ENCODE measurements around the gene NTF3.

Gene NTF3

DNA sequence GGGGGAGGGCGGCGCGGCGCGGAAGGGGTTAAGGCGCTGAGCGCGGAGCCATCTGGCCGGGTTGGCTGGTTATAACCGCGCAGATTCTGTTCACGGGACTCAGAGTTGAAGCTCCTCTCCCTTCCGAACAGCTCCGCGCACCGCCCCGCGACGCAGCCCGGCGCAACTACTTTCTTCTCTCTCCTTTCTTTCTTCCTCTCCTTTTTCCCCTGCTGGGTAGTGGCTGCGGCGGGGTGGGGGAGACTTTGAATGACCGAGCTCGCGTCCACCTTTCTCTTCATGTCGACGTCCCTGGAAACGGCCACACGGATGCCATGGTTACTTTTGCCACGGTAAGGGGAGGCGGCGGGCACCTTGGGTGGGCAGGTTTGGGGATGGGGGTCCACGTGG, at the start of gene NTF3:
TSS of gene NTF3 (plus strand) at position 98 of the 390 bp plus-strand sequence. CDS start at position 315, 217 bp downstream.
- no peak for DNase-seq

DNA sequence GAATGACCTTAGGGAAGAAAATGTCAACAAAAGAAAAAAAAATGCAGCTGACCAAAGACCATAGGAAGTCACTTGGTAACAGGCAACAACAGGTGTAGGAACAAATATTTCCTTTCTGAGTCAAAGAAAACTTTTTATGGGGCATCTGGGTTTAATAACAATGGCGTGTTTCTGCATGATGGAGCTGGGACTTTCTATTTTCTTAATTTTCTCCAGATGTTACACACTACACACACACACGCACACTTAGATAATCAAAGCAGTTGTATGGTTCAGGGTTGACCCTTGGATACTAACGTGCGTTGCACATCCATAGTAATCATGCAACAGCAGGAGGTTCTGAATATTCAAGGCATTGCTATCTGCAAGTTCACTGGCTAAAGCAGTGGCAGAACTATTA, 47.9 kb upstream of the NTF3 start:
- no peak for DNase-seq

DNA sequence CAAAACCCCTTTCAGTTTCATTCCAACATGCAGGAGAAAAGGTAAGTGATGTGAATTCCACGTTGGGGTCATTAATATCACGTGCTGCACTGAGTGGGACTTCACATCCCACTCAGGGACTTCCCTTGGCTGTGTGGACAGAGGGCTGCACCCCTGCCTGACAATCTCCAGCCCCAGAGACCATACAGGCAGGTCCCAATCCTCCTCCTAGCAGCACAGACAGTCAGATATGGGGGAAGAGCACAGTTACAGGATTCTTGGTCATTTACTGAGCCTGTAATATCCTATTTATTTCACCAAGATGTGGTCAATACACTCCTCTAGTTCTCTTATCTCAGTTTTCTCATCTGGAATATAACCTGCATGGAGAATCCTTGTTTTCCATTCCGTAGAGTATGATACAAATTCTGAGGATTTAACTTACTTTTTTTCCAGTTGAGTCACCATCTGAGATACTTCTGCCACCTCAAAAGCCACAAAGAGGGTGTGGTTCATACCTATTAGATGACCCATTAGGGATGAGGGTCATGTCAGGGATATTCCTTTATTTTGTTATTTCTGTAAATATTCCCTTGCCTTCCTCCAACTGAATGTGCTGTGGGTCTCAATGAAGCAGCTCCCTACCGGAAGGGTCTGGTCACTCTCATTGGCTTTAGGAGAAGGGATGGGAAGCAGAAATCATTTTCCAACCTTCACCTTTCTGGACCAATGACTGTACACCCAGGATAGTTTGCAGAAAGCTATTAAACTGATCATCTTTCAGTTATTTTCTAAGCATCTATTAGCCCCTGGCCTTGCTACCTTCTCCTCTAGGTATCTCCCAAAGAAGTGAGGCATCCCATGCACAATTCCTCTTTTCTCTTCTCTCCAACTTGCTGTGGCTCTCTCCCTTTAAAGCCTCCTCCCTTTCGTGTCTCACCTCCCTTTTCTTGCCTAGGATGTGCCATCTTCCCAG, 43.0 kb upstream of the NTF3 start:
- no peak for DNase-seq

DNA sequence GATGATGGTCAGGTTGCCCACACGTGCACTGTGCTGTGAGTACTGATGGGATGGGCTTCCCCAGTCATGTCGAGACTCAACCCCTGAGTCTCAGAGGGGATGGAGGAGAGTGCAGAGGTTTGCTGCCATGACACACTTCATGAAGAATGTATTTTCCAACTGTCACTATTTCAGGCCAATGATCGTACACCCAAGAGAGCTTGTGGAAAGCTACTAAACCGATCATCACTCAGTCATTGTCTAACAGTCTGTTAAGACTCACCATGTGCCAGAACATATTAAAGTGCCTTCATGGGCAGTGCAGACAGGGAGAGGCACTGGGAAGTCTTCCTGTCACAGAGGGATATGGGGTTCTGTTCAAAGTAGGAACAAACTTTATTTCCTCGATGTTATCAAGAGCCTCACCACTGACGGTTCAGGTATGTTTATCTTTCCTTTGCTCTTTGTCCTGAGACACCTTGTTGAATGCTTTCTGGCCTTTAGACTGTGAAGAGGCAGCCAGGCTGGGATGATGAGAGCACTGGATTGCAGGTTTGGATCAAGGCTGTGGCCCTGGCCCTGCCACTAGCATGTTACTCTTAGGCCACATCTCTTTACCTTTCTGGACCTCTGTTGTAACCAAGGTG, 41.6 kb upstream of the NTF3 start:
- no peak for DNase-seq

DNA sequence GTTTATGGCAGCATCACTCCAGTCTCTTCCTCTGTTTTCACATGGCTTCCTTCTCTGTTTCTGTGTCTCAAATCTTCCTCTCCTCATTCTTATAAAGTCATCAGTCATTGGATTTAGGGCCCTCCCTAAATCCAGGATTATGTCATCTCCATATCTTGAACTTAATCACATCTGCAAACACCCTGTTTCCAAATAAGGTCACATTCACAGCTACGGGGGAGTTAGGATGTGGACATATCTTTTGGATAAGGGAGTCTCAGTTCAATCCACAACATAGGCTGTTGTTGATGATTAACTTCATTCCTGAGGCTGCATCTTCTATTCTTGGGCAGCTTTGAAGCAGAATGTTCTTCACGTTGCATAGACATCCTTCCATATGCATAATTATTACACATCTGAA, 40.3 kb upstream of the NTF3 start:
- peak; percentile 7 for DNase-seq

DNA sequence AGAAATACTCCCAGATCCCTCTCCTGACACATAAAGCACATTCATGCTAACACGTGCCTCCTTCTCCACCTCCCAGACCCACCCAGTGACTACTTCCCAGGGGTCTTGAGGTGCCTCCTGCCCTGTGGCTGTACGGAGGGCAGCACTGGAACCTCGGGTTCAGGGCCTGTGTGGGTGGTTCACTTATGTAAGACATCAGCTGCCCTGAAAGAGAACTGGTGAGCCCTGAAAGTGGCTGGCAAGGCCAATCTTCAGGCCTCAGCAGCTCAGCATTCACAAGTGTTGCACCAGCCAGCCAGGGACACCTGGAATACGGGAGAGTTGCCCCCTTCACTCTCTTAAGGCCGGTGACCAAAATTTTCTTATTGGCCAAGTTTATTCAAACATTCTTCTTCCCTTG, 38.9 kb upstream of the NTF3 start:
- no peak for DNase-seq

DNA sequence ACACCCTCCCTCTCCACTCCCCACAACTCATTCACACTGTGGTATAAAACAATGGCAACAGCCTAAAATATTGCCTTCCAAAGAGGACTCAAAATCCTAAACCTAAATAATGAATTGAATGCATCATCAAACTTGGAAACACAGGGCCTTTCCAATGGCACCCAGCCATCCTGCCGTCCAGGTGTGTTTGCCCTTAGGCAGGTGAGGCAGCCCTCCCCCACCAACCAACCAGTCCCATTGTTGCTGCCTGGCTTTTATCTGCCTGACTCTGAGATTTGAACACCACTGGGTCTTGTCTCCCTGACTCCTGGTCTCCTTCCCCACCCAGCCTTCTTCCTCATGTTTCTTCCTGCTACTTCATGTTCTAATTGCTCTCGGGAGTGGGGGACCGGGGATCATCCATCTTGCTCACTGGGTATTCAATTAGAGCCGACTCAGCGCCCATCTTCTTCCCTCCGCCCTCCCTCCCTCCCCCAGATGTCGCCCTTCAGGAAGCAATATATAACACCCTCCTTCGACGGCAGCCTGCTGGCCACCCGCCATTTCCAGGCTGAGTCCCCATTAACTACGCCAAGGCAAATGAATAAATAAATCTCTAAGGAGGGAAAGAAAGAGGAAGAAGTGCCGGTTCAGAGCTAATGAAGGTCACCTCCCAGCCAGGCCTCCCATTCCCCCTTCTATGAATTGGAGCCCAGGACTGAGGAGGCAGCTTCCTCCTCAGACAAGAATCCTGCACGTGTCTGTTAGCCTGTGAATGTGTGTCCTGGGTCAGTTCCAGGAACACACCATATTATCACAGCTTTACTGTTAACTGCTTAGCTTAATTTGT, 36.3 kb upstream of the NTF3 start:
- no peak for DNase-seq

DNA sequence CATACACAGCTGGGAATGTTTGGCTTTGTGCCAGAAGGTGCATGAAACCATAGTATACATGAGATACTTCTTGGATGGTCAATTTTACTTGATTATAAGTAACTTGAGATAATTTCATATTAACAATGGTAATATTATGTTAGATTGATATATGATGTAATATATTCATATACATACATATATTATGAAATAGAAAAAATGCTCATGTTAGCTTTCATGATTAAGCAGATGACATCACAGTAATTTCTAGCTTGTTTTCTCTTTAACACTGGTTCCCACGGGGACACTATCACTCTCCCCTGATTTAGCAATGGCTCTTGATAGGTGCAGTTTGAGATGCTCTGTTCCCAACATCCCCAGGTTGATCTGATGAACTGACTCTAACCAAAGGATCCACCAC, 35.4 kb upstream of the NTF3 start:
- DNase-seq, result no peak

DNA sequence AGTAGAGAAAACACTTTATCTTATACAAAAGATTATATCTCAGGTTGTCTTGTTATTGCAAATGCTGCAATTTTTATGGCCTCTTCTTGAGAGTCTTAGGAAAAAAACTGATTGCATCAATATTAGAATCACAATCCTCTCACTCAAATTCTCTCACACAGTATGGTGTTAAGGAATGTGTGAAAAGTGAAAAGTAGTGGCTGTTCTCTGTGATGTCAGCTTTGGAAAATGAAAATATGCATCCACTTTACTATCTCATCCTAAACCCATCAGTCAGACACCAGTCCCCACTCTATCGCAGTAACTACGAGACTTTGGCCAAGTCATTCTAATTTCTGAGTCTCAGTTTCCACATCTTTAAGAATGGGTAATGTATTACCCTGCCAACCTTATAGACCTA, 32.6 kb upstream of the NTF3 start:
- no peak for DNase-seq

DNA sequence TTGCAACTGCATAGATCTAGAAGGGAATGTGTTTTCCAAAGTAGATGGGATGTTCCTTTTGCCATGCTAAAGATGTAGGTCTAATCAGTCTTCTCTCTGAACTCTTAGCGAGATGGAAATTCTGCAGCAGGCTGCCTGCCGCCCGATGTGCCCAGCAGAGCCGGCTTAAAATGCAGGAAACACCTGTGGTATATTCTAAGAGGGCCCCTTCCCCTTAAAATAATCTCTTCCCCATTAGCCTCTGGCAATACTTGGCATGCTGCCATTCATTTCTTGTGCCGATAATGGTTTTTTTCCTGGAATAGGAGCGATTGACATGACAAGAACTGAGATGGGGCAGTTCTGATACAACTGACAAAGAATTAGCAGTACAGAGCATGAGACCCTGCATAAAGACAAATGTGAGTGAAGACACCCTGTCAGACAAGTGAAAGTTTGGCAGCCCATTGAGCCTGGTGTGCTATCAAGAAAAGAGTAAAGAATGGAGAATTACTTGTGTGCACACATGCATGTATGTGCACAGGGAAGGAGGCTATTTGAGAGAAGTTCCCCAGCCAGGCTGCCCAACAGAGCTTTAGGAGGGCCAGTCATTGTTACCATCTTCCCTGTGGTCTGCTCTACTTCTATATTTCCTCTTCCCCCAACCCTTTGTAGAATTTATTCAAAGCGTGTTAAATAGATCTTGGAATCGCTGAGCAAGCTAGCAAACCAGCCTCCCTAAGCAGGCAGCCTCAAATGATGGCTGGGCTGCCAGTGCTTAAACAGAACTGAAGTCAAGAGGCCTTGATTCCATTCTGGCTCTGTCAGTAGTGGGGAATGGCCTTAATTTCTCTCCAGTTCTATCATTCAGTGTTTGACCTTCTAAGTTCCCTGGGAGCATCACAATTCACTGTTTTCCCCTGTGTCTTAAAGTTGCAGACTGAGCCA, 29.6 kb upstream of the NTF3 start:
- DNase-seq, result no peak

DNA sequence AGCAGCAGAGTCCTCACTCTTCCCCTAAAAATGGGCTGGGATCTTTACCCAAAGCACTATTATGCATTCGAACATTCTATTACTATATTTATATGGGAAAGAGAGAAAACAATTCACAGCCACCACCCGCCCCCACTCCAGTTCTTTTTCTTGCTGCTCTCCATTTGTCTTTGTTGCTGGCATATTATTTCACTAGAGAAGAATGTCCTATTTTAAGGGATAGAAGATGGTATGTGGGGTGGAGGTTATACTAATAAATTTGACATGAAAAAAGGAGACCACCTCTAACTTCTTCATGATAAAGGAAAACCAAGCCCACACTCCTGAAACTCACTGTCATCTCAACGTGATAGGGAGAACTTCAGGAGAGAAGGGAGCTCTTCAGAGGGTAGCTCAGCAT, 28.5 kb upstream of the NTF3 start:
- DNase-seq, result no peak

DNA sequence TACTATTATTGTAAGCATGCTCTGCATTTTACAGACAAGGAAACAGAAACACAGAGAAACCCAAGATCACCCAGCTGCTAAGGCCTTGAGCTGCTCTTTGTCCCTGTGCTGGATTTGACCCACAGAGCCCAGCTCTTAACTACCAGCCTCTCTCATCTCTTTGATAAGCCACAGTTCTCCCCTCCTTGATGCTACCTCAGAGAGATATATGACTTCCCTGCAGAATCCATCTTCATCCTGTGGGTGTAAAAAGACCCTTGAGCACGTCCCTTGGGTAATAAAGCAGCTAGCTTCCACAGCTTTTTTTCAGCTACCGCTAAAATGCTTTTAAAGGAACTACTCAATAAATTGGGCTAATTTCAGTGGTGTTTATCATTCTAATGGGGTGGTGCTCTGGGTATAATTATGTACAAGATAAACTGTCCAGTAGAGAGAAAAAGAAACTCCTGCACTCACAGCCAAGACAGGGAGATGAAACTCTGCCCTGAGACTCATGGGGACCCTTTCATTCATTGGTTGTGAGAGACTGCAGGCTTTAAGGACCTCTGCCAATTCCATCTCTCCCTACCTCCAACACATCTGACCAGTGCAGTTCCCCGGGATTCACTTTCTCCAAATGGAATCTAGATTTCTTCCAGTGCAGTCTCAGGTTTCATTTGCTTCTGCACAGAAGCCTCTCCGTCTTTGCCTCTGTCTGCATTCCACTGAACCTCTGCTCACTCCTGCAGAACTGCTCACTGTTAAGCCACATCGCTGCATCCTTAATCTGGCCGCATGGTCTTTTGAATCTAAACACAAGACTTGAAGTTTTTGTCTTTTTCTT, 24.7 kb upstream of the NTF3 start:
- no peak for DNase-seq

DNA sequence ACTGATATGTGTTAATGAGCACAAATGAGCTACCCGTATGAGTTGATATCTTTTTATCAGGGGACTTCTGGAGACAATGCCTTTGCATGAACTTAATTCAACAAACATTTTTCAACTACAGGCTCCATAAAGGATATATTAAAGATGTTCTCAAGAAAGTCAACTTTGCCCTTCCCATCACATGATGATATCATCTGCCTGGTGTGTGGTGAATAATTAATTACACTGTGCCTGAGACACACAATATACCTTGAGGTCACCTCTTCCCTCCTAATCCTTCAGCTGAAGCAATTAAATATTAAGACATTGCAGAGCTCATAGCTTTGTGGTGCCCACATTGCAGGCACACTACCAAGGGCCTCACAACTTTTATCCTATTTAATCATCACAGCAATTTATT, 22.3 kb upstream of the NTF3 start:
- DNase-seq, result no peak

DNA sequence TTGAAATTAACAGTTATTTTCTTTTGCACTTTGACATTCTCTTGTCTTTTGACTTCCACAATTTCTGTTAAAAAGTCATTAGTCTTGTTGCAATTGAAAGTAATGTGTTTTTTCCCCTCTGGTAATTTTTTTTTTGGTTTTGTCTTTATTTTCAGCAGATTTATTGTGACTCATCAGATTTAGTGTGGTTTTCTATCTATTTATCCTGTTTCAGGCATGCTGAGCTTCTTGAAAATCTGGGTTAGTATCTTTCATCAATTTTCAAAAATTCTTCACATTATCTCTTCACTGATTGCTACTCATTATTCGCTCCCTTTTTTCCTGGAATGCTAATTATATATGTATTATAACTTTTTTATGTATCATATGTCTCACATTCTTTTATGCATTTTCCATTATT, 15.3 kb upstream of the NTF3 start:
- DNase-seq, result no peak

DNA sequence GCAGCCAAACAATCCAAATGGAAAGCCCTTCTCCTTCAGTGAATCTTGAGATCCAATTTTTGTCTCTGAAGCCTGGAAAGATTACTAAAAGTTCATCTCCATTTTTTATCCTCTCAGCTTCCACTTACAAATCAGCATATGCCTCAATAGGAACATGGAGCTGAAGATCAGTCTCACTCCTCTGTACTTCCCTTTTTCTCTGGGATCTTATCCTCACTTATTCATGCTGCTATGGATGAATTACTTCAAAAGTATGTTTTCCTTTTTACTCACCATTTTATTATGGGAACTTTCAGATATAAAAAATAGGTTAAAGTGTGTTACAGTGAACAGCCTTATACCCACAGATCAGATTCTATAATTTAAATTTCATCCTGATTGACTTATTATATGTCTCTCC, 14.4 kb upstream of the NTF3 start:
- DNase-seq, result no peak

DNA sequence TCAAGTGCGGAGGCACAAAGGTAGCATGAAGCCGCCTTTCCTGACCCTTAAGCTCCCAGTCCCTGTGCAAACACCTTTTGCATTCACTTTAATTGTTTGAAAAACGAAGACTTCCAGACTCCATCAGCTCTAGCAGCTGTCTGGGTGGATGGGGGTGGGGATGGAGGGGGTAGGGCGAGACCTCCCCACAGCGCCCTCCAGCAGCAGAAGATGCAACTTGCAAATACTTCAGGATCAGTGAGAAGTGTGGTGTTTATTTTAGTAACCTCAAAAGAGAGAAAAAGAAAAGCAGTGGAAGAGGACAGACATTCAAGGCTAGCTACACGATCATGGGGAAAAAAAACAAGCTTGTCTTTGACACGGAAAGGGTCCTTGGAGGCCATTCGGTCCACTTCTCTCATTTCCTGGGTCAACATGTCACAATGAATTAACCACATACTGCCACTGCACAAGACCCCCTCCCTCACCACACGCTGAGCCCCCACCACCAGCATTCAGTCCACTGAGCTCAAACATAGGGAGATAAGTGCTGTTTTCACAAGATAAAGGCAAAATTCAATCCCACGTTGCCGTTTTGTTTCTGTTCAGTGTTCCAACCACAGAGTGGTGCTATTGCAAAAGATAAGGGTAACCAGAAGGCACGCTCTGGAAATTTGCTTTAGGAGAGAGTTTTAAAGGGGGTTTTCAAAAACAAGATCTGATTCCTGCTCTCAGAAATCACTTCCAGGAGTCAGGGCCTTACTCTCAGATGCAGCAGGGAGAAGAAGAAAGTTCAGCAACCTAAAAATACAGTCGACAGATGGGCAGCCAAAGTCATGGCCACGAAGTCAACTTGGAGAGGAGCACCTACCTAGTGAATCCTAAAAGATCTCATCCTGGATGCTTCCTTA, 3.3 kb upstream of the NTF3 start:
- DNase-seq, result no peak

DNA sequence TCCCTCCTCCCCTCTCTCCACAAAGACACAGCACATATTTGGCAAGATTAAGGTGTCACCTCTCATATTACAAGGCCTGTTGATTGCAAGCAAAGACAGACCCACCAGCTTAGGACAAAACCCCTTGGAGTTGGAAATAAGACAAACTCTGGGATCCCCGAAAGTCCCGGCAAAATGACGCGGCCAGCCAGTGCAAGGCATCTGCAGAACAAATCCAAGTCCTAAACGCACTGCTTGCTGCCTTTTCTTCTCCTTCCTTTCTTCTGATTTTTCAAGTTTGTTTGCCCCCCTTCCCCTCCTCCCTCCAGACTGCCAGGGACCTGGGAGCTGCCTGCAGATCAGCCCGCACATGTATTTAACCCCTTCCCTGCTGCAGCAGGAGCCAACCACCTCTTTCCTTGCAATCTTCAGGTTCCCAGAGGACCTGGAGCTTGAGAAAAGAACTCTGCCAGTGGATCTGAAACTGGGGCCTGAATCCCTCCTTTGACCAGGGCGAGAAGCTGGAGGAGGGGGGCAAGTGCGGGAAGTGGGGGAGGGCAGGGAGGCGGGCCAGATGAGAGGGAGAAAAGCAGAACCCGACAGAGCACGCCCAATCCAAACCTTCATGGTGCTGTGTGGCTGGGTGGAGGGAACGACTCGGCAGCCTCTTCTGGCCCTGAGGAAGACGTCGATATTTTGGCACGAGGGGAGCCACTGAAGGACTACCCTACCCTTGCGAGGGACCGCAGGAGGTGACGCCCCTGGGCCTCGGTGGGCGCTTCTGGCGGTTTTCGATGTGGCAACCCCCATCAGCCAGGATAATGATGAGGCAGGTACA, 2.0 kb upstream of the NTF3 start:
- DNase-seq, result no peak

DNA sequence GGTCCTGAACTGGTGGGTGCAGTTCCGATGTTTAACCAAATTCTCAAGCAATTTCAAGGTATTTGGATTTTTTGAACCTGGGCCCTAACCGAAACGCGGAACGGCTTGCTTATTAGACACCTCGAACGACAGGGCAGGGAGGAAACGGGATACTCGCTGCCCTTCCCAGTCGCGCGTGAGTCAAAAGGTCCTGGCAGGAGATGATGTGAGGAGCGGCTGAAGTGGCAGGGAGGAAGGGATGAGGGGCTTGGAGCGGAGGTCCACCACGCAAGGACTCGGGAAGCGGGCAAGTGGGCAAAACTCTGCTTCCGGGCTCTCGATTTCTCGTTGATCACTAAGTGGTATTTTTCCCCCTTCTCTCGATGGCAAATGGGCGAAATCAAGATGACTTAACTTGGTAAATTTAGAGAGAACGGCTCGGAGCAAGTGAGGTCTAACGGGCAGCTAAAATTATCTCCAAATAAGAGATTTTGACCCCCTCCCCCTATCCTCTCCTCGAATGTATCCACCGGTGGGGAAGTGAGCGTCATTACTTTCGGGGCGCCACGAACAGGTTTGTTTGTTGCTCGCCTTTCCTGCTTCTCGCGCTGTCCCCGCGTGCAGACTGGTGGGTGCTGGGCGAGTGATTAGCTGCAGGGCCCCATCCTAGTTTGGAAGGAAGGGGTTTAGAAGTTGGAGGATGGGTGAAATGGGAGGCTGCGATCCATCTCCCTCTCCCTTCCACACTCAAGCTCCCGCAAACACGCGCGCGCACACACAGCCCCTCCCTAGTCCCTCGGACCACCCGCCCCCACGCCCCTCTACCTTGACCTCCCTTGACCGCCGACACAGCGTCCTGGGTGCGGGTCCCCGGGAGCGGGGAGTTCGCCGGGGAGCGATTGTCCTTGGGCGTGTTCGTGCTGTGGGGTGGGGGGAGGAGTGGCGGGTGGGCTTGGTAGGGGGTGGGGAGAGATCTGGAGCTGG, 986 bp upstream of the NTF3 start:
- no peak for DNase-seq
